Left cardiac atrium (tissue), 4 donors: ENCODE measurements around the gene CDK8. TPM values are rescaled to one million over a fixed set of nuclear protein-coding genes. Genes with fewer than 3 reads are reported as not detected.
"Not testable (repeated sequence)": the region's sequence is repeated elsewhere in the genome, so short reads cannot be mapped to it uniquely, and the experiment has no call there.

Experiments used
- ATAC-seq, 2 donors: fragments of 200-7000 bp; cut with Tn5 transposase; one replicate each; pipeline ENCODE4 v1.9.1; 2020; ENCODE audit warnings: mild to moderate bottlenecking in 2 of 2, moderate library complexity in 2 of 2
- DNase-seq: peaks from one replicate; pipeline ENCODE4 v3.0.0-alpha.2; 2020
- intact Hi-C, 2 donors: fragments of 100-400 bp; cut with DNase I; formaldehyde crosslinking; loops; one replicate each; pipeline versions ENCODE4 v1.14.1 to v1.15.1; 2022 to 2023
- total RNA-seq, 2 donors: library from RNA; stranded (reverse); fragmentation: NEBNext Ultra II Directional; extraction: Animal tissue kit (Norgen Biotek cat#: 25700); gene quantifications; one replicate each; pipeline ENCODE4 v1.2.1, GENCODE V29; 2021
- donor health status: DM: no; HTN: yes; CAD: no.
- donor health status: DM: no; HTN: yes; CAD: no; lungs with severe emphysema.
- donor health status: DM: yes; HTN: yes; CAD: no.
- donor health status: Dilated cardiomyopathy.

The CDK8 gene
- total RNA-seq, 2 donors from 2014 or later: 9.2 to 10.5 TPM

DNA sequence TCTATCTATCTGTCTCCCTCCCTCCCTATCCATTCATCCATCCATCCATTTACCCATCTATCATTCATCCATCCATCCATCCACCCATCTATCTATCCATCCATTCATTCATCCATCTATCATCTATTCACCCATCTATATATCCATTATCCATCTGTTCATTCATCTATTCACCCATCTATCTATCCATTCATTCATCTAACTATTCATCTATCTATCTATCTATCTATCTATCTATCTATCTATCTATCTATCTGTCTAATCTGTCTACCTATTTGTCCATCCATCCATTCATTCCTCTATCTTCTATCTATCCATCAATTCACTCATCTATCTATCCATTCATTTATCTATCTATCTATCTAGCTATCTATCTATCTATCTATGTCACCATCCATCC is 4.4 kb upstream of the CDK8 start:
- DNase-seq: no peak
- no peak for ATAC-seq
- intact Hi-C loops: no loop called here

DNA sequence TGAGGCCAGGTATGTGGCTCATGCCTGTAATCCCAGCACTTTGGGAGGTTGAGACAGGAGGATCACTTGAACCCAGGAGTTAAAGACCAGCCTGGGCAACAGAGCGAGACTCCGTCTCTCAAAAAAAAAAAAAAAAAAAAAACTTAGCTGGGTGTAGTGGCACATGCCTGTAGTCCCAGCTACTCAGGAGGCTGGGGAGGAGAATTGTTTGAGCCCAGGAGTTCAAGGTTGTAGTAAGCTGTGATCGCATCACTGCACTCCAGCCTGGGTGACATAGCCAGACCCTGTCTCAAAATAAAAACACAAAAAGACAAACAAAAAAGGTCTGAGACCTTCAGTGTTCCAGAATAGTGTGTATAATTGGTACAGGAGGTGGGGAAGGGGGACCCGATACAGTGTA is 1.9 kb upstream of the CDK8 start:
- intact Hi-C loops: not testable (repeated sequence)

DNA sequence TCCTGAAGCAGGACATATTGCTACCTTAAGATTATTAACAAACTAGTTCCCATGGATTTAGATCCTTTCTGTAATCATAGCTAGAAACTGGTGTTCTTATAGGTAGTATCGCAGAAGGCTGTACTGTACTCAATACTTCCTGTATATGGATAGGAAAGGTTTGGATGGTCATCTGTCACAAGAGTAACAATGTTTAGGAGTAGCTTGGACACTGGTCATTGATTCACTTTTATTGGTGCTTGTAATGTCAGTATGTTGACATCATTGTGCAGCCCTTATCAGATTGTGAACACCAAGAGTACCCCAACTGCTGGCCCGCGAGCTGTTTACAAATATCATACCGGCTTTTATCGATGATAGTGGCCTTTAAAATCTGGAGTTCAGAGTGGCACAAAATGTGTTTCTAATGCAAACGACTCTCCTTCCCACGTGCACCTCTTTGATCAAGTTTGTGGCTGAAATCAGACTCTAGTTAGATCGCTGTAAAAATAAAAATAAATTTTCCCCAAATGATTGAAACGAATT is 605 bp upstream of the CDK8 start:
- ATAC-seq: no peak

More for the DNA sequence above, 1.9 kb upstream of the CDK8 start:
- DNase-seq, ATAC-seq: not testable (repeated sequence)

DNA sequence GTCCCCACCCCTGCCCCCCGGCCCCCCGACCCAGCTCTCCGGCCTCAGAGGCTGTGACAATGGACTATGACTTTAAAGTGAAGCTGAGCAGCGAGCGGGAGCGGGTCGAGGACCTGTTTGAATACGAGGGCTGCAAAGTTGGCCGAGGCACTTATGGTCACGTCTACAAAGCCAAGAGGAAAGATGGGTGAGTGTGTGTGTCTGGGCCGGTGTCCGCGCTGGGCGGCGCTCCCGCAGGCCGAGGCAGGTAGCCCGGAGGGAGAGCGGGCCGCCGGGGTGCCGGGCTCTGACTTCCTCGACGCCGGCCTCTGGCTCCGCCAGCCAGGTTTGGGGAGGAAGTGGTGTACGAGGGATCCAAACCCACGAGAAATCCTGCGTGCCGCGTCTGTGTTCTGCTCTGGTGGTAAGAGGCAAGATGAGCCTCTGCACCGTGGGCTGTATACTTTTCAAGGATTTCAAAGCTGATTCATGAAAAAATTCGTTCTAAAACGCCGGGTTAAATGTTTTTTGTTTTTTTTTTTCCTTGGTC is 718 bp downstream of the CDK8 start:
- DNase-seq (peak; percentile 58), ATAC-seq (peak; percentile 52 to 79)
- intact Hi-C loops: loop anchor here in 1 of 2 donors (5.0 kb wide), 1 partner anchor 243 kb away; no protein-coding TSS in a partner anchor

More for the DNA sequence above, 605 bp upstream of the CDK8 start:
- DNase-seq: no peak
- intact Hi-C loops: no loop called here

DNA sequence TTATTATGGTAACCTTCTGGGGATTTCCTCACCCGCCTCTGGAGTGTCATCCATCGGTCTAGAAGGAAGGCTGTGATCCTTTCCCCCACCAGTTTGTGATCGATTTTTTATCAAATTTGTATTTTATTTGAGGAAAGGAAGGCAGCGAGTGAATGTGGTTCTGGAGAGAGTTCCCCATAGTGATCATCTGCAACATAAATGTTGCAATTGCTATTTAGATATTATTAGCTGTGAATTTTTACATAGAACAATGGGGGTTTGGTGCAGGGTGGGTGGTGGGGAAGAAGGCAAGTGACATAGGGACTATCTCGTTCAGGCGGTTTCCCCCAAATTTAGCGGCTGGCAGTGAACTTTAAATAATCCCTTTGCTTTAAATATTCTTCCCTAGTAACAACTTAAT is 1.2 kb downstream of the CDK8 start:
- intact Hi-C loops: loop anchor here in 1 of 2 donors (5.0 kb wide), 1 partner anchor 242 kb away; no protein-coding TSS in a partner anchor
- no peak for ATAC-seq
- DNase-seq: no peak

DNA sequence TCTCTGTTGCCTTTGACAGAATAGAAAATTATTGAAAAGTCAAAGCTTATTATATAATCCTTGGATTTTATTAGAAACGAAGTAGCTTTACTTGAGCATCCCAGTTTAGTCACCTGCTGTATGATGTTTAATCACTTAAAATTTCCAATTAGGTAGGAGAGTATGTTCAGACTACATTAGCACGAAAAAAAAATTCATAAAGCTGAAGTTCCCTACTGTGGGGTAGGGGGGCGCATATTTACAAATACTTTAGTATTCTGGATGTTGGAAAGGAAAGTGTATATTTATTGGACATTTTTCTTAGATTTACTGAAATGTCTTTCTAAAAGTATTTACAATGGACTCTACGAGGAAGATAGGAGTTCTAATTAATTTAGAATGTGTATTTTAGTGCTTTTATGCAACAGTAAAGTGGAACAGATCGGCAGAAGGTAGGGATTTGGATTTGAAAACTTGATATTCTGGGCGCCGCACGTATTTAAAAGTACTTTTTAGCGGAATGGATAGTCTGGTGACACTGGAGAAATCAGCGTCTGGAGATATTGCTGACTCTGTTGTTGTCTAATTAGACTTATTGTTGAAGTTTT is 1.9 kb downstream of the CDK8 start:
- no peak for ATAC-seq
- intact Hi-C loops: loop anchor here in 1 of 2 donors (5.0 kb wide), 1 partner anchor 242 kb away; no protein-coding TSS in a partner anchor
- DNase-seq: no peak

DNA sequence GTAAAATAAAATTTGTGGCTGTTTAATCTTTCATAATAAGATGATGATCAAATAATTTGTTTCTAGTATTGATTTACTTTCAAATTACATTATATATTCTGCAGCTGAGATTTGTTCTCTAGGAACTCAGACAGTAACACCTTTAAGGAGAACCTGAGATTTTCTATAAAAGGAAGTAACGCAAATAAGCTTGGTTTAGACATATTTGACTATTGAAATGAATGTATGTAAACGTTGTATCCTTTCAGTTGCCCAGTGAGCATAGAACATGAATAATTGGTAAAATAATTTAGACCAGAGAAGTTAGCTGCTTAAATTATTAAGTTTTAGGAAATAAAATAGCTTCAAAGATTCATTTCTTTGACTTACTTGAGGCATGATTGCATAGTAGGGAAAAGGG is 3.1 kb downstream of the CDK8 start:
- ATAC-seq: no peak
- no peak for DNase-seq
- intact Hi-C loops: loop anchor here in 1 of 2 donors (5.0 kb wide), 1 partner anchor 240 kb away; no protein-coding TSS in a partner anchor

DNA sequence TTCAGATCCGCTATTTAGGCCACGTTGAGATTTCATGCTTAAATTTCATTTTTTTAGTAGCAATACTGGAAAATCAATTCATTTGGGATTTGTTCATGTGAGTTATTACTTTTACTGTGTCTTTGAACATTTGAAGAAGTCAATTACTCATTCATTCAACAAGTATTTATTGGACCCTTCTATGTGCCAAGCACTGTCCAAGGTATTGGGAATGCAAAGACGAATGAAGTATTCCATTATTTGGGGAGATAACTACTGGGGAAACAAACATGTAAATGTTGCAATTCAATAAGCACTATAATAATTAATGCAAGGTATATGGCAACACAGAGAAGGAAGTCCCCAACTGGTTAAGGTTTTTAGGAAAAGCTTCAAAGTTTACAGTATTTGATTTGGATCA is 5.7 kb downstream of the CDK8 start:
- DNase-seq (no peak), ATAC-seq (no peak)
- intact Hi-C loops: loop anchor here in 1 of 2 donors (5.0 kb wide), 1 partner anchor 238 kb away; no protein-coding TSS in a partner anchor

DNA sequence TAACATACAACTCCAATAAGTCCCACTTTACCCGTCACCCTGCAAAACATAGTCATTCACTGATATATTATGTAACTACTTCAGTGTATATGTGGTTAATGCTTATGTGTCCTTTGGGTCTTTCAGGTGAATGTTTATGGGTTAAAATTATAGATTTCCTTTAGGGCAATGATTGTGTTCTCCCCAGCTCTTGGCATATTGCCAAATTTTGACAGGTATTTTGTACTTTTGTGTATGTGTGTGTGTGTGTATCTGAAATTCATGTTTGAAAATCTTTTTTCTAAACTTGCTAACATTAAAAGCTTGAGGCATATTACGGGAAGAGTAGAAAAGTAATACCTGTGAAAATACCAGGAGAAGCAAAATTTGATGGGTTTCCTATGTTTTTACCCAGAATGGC is 8.2 kb downstream of the CDK8 start:
- no peak for DNase-seq
- intact Hi-C loops: no loop called here
- ATAC-seq: no peak

DNA sequence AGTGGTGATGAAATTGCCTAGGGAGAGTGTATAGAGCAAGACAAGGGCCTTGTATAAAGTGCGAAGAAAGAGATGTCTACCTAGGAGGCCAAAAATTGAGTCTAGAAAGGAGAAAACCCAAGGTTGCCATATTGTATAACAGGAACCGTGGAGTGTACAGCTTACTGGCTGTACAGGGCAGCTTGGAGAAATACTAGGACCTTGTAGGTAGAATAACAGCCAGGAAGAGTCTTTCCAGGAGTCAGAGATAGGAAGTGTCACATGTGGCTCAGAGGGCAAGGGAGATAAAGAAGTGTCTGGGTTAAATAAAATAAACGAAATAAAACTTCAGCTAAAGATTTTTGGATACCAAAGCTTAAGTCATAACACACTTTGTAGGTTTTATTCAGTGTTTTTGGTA is 12.4 kb downstream of the CDK8 start:
- intact Hi-C loops: no loop called here
- ATAC-seq (no peak), DNase-seq (no peak)

DNA sequence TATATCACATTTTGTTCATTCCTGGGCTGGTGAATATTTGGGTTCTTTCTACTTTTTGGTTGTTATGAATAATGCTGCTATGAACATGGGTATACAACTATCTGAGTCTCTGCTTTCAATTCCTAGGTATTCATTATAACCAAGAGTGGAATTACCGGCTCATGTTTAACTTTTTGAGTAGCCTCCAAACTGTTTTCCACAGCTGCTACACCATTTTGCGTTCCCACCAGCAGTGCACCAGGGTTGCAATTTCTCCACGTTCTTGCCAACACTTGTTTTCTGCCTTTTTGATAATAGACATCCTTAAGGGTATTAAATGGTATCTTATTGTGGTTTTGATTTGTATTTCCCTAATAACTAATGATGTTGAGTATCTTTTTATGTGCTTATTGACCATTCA is 16.8 kb downstream of the CDK8 start:
- no peak for DNase-seq
- intact Hi-C loops: no loop called here

DNA sequence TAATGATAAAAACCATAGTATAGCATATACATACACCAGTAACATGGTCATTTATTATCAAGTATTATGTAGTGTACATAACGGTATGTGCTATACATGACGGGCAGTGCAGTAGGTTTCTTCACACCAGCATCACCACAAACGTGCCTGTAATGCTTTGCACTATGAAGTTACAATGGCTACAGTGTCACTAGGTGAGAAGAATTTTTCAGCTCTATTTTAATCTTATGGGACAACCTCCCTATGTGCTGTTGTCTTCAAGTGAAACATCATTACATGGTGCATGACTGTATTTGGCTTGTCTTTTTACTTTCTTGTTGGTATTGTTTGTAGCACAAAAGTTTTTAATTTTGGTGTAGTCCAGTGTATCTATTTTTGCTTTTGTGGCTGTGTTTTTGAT is 18.7 kb downstream of the CDK8 start:
- no peak for ATAC-seq
- no peak for DNase-seq
- intact Hi-C loops: no loop called here

More for the DNA sequence above, 16.8 kb downstream of the CDK8 start:
- no peak for ATAC-seq

DNA sequence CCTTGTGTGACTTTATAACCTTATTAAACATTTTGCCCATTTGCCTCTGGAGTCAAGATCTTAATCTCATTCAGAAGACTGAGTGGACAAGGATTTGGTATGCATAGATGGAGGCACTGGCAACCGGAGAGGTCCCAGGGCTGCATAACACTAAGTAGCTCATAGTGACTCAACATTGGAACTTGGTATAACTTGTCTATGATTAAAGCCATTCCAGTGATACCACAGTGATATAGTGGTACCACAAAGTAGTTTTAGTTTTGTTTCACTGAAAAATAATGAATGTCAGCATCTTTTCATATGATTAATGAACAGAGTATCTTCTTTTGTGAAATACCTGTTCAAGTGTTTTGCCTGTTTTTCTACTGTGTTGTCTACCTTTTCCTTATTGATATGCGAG is 26.4 kb downstream of the CDK8 start:
- intact Hi-C loops: no loop called here
- DNase-seq: no peak
- no peak for ATAC-seq

DNA sequence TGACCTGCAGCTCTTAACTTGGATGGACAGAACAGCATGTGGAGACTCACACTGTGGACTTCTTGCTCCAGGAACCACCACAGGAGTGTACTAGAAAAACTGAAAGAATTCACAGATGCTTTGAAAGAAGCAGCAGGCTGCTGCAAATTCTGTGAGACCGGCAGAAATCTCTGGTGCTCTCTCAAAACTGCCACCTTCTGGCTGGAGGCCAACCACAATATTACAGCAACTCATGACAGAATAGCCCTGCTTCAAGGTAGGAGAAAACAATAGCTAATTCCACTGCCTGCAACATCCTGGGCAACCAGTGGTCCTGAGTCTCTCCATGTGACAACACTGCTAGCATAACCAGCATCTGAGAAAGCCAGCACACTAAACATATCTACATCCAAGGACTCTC is 26.9 kb downstream of the CDK8 start:
- intact Hi-C loops: no loop called here
- DNase-seq (no peak), ATAC-seq (no peak)

DNA sequence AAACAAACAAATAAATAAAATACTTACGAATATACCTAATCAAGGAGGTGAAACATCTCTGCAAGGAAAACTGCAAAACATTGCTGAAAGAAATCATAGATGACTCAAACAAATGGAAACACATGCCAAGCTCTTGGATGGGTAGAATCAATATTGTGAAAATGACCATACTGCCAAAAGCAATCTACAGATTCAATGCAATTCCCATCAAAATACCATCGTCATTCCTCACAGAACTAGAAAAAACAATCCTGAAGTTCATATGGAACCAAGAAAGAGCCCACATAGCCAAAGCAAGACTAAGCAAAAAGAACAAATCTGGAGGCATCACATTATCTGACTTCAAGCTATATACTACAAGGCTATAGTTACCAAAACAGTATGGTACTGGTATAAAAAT is 32.0 kb downstream of the CDK8 start:
- intact Hi-C loops, ATAC-seq, DNase-seq: not testable (repeated sequence)

DNA sequence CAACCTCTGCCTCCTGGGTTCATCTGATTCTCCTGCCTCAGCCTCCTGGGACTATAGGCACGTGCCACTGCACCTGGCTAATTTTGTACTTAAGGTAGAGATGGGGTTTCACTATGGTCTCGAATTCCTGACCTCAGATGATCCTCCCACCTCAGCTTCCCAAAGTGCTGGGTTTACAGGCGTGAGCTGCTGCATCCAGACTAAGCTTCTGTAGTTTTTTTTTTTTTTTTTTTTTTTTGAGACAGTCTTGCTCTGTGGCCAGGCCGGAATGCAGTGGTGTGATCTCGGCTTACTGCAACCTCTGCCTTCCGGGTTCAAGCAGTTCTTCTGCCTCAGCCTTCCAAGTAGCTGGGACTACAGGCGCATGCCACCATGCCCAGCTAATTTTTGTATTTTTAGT is 34.9 kb downstream of the CDK8 start:
- ATAC-seq, intact Hi-C loops, DNase-seq: not testable (repeated sequence)

DNA sequence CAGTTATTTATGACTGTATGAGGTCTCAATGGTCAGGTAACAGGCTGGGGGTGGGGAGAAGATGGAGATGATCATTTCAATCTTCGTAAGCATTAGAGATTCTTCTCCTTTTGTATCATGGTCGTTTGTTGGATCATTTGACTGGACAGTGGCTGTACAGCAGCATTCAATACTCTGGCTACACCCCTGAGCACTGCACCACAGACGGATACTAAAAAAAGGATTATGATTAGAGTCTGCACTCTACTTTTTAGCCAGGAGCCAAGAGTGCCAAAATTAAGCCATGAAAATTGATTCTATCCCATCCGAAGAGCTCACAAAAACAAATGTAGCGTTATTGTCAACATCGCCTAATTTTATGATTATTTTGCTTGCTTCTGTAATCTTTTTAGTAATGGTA is 41.9 kb downstream of the CDK8 start:
- intact Hi-C loops: no loop called here
- ATAC-seq (peak in 1 of 2 donors; percentile 53), DNase-seq (no peak)

DNA sequence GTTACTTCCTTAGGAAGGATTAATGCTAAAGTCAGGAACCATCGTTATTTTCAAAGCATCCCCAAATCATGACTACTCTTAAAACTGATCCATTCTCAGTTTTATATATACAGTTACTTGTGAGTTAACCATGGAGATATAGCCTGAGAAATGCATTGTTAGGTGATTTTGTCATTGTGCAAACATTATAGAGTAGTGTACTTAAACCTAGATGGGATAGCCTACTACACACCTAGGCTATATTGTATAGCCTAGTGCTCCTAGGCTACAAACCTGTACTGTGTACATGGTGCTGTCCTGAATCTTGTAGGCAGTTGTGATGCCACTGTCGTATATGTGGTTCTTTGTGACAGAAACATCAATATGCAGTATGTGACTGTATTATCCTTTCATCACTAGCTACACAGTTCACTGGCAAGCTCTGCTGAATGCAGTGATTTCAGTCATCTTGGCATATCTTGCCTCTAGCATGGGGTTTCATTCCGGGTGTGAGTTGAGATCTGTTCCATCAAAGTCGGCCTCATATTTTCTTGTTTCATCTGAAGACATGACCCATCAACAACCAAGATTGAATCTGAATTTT is 45.3 kb downstream of the CDK8 start:
- intact Hi-C loops: no loop called here
- ATAC-seq: peak in 1 of 2 donors; percentile 14

DNA sequence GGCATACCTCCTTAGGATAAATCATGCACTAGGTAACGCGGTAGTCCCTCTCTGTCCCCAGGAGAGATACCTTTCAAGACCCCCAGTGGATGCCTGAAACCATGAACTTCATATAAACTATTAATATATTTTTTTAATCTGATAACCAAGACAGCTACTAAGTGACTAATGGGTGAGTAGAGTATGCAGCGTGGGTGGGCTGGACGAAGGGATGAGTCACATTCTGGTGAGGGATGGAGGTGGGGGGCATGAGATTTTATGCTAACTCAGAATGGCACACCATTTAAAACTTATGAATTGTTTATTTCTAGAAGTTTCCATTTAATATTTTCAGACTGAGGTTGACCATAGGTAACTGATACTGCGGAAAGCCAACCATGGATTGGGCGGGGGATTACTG is 46.2 kb downstream of the CDK8 start:
- DNase-seq (no peak), ATAC-seq (peak in 1 of 2 donors; percentile 78)
- intact Hi-C loops: no loop called here

More for the DNA sequence above, 45.3 kb downstream of the CDK8 start:
- DNase-seq: no peak

DNA sequence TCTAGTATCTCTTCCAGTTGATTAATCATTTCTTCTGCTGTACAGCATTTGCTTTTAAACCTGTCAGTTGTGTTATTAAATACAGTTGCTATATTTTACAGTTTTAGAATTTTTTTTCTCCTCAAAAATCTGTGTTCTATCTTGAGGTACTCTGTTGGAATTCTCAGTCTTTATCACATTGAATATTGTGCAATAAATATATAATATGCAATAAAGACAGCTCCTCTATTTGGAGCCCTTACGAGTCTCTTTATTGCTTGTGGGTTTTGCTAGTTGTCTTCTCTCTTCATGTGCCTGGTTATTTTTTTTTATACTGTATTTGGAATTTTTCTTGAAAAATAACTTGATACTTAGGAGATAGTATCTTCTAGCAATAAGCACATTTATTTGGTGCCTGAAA is 51.7 kb downstream of the CDK8 start:
- DNase-seq (no peak), ATAC-seq (no peak)
- intact Hi-C loops: no loop called here
